ENCODE measurements around the gene DR1.

DNA sequence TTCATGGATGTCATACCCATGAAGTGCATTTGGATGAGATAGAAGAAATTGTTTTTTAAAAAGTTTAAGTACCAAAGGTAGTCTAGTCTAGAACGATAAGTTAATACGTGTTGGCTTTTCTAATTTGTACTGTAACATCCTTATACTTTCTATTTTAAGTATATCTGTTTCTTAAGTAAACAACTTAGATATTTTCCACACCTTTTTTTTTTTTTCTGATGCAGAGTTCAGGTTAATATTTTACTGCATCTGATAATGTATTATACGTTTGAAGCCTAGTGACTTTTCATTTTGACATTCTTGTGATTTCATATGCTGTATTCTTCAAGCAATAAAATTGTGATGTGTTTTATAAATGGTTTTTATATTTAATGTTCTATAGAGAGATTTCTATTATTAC lies 16.5 kb downstream of the DR1 start:
- TF ChIP-seq, protein P1, sequence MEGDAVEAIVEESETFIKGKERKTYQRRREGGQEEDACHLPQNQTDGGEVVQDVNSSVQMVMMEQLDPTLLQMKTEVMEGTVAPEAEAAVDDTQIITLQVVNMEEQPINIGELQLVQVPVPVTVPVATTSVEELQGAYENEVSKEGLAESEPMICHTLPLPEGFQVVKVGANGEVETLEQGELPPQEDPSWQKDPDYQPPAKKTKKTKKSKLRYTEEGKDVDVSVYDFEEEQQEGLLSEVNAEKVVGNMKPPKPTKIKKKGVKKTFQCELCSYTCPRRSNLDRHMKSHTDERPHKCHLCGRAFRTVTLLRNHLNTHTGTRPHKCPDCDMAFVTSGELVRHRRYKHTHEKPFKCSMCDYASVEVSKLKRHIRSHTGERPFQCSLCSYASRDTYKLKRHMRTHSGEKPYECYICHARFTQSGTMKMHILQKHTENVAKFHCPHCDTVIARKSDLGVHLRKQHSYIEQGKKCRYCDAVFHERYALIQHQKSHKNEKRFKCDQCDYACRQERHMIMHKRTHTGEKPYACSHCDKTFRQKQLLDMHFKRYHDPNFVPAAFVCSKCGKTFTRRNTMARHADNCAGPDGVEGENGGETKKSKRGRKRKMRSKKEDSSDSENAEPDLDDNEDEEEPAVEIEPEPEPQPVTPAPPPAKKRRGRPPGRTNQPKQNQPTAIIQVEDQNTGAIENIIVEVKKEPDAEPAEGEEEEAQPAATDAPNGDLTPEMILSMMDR (IDR thresholded peaks at IDR 0.05), result no peak
- TF ChIP-seq, protein P2, sequence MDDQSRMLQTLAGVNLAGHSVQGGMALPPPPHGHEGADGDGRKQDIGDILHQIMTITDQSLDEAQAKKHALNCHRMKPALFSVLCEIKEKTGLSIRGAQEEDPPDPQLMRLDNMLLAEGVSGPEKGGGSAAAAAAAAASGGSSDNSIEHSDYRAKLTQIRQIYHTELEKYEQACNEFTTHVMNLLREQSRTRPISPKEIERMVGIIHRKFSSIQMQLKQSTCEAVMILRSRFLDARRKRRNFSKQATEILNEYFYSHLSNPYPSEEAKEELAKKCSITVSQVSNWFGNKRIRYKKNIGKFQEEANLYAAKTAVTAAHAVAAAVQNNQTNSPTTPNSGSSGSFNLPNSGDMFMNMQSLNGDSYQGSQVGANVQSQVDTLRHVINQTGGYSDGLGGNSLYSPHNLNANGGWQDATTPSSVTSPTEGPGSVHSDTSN (IDR thresholded peaks at IDR 0.05), result no peak
- TF ChIP-seq, protein P3, sequence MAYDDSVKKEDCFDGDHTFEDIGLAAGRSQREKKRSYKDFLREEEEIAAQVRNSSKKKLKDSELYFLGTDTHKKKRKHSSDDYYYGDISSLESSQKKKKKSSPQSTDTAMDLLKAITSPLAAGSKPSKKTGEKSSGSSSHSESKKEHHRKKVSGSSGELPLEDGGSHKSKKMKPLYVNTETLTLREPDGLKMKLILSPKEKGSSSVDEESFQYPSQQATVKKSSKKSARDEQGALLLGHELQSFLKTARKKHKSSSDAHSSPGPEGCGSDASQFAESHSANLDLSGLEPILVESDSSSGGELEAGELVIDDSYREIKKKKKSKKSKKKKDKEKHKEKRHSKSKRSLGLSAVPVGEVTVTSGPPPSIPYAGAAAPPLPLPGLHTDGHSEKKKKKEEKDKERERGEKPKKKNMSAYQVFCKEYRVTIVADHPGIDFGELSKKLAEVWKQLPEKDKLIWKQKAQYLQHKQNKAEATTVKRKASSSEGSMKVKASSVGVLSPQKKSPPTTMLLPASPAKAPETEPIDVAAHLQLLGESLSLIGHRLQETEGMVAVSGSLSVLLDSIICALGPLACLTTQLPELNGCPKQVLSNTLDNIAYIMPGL (CRISPR knock-in tag; IDR thresholded peaks at IDR 0.05; ENCODE audit: borderline replicate concordance), result no peak
- no peak for TF ChIP-seq JUN (IDR thresholded peaks at IDR 0.05)
- no peak for TF ChIP-seq CBX8 (IDR thresholded peaks at IDR 0.05)

Data from A549 (cell line).